HG02571 (cell line): ENCODE measurements around the gene MYOF.
"Not testable (repeated sequence)": the region's sequence is repeated elsewhere in the genome, so short reads cannot be mapped to it uniquely, and the experiment has no call there.

ENCODE experiments used
- ATAC-seq: cut with Tn5 transposase; IDR thresholded peaks from one replicate; pipeline ENCODE4 v1.9.1; 2021; ENCODE audit warnings: mild to moderate bottlenecking, moderate library complexity; ENCODE audit not compliant: unreplicated experiment

Gene MYOF

GRCh38 chr10:93478873-93479272 is 3.3 kb downstream of the MYOF start:
- no peak for ATAC-seq

- no peak for ATAC-seq
These were observed 5.4 kb downstream of the MYOF start for GRCh38 chr10:93476756-93477155.

- no peak for ATAC-seq
These were observed 6.3 kb downstream of the MYOF start for GRCh38 chr10:93475871-93476270.

- no peak for ATAC-seq
These were observed 6.9 kb downstream of the MYOF start for GRCh38 chr10:93475227-93475626.

GRCh38 chr10:93473804-93474472 is 8.2 kb downstream of the MYOF start:
- ATAC-seq: no peak

GRCh38 chr10:93473161-93473560 is 9.0 kb downstream of the MYOF start:
- no peak for ATAC-seq

- no peak for ATAC-seq
These were observed 11.0 kb downstream of the MYOF start for GRCh38 chr10:93471110-93471651.

GRCh38 chr10:93469454-93469853 is 12.7 kb downstream of the MYOF start:
- no peak for ATAC-seq

- no peak for ATAC-seq
These were observed 13.5 kb downstream of the MYOF start for GRCh38 chr10:93468461-93469213.

GRCh38 chr10:93467635-93468034 is 14.5 kb downstream of the MYOF start:
- ATAC-seq: not testable (repeated sequence)

GRCh38 chr10:93465806-93466675 is 16.1 kb downstream of the MYOF start:
- no peak for ATAC-seq

- ATAC-seq: no peak
These were observed 17.3 kb downstream of the MYOF start for GRCh38 chr10:93464776-93465388.

GRCh38 chr10:93463723-93464476 is 18.2 kb downstream of the MYOF start:
- ATAC-seq: no peak

GRCh38 chr10:93462881-93463280 is 19.3 kb downstream of the MYOF start:
- no peak for ATAC-seq

GRCh38 chr10:93462371-93462770 is 19.8 kb downstream of the MYOF start:
- ATAC-seq: no peak

- no peak for ATAC-seq
These were observed 20.3 kb downstream of the MYOF start for GRCh38 chr10:93461807-93462178.

GRCh38 chr10:93461109-93461806 is 20.9 kb downstream of the MYOF start:
- no peak for ATAC-seq

- no peak for ATAC-seq
These were observed 22.7 kb downstream of the MYOF start for GRCh38 chr10:93459466-93459865.

- no peak for ATAC-seq
These were observed 23.3 kb downstream of the MYOF start for GRCh38 chr10:93458821-93459257.
